ENCODE data around the gene POLN.

- TF ChIP-seq CTCF (IDR thresholded peaks at IDR 0.05) (no peak), POLR2A (IDR thresholded peaks at IDR 0.05) (no peak), EP300 (IDR thresholded peaks at IDR 0.05) (no peak), POLR2AphosphoS5 (IDR thresholded peaks at IDR 0.05) (no peak)
Observed at GRCh38 chr4:2180410-2180809, 61.5 kb downstream of the POLN start.
